GM12878 (cell line): Measurements from ENCODE around the gene DUOXA2. TPM values are rescaled to one million over a fixed set of nuclear protein-coding genes. Genes with fewer than 3 reads are reported as not detected.

Experiments
- ATAC-seq: fragments of 200-7000 bp; cut with Tn5 transposase; 3 replicates; pipeline ENCODE4 v1.9.1; 2020; ENCODE audit warnings: mild to moderate bottlenecking, moderate library complexity
- BruUV-seq: library from RNA; stranded (reverse); fragments of 400-500 nt; replicated peaks from 2 replicates; lab custom pipeline; 2021; lab: Mats Ljungman, UMichigan
- CTCF ChIA-PET: fragments of 300-600 bp; sonication (Branson Sonifier 250); formaldehyde crosslinking; extraction: SDS; loops from one replicate; lab custom pipeline; 2021; ENCODE audit warnings: inconsistent platforms; lab: Yijun Ruan, JAX
- POLR2A ChIA-PET: fragments of 350-600 bp; formaldehyde crosslinking; extraction: SDS; loops from one replicate; lab custom pipeline; 2021; ENCODE audit warnings: inconsistent platforms; lab: Charles Lee
- RAD21 ChIA-PET: fragments of 300-600 bp; sonication (Branson Sonifier 250); formaldehyde crosslinking; loops from one replicate; lab custom pipeline; 2023; ENCODE audit warnings: antibody characterized with exemption; ENCODE audit not compliant: unreplicated experiment; lab: Charles Lee
- SMC1A ChIA-PET: fragments of 300-600 bp; sonication (Branson Sonifier 250); formaldehyde crosslinking; loops from one replicate; lab custom pipeline; 2023; ENCODE audit not compliant: unreplicated experiment, uncharacterized antibody; lab: Charles Lee
- DNase-seq: peaks from one replicate; pipeline ENCODE4 v3.0.0-alpha.2; 2011; ENCODE audit warnings: low read depth, low spot score
- FAIRE-seq: peaks from 3 replicates; lab custom pipeline; 2011; peaks lifted over from hg19 to GRCh38; lab: Jason Lieb, UNC
- H2AFZ ChIP-seq: 2 replicates; pipeline ENCODE4 v1.6.0; 2011; ENCODE audit warnings: low read depth, low read length, control low read depth; ENCODE audit not compliant: control insufficient read depth
- H3K27ac ChIP-seq: 2 replicates; pipeline ENCODE4 v1.5.1; 2011; ENCODE audit warnings: control low read depth; ENCODE audit not compliant: control insufficient read depth, insufficient read depth
- H3K27me3 ChIP-seq, 2 experiments: replicated peaks in 1 of 2; 2 replicates each; pipeline versions ENCODE4 v1.6.0 to v1.6.1; 2011; ENCODE audit warnings: low read length in 1 of 2; ENCODE audit not compliant: control insufficient read depth in 2 of 2, insufficient read depth in 2 of 2
- H3K36me3 ChIP-seq, 2 experiments: 2 replicates each; pipeline ENCODE4 v1.5.1; 2011; ENCODE audit warnings: low read length in 1 of 2; ENCODE audit not compliant: control insufficient read depth in 2 of 2, insufficient read depth in 2 of 2
- H3K4me1 ChIP-seq: 2 replicates; pipeline ENCODE4 v1.6.1; 2011; ENCODE audit warnings: mild to moderate bottlenecking, low read length, moderate library complexity, mixed read lengths; ENCODE audit not compliant: control insufficient read depth, insufficient read depth
- H3K4me2 ChIP-seq: 2 replicates; pipeline ENCODE4 v1.6.0; 2011; ENCODE audit warnings: control low read depth; ENCODE audit not compliant: control insufficient read depth, insufficient read depth
- H3K4me3 ChIP-seq: fragments of 200-600 bp; sonication (generic); 2 replicates; pipeline ENCODE4 v1.5.1; 2016
- H3K79me2 ChIP-seq: 2 replicates; pipeline ENCODE4 v1.6.0; 2011; ENCODE audit warnings: low read length; ENCODE audit not compliant: control insufficient read depth, insufficient read depth
- H3K9ac ChIP-seq: 2 replicates; pipeline ENCODE4 v1.8.0; 2011; ENCODE audit warnings: low read length, control low read depth, mixed read lengths; ENCODE audit not compliant: control insufficient read depth, insufficient read depth
- H3K9me3 ChIP-seq: replicated peaks from 3 replicates; pipeline ENCODE4 v1.5.1; 2011; ENCODE audit warnings: mild to moderate bottlenecking, low read length; ENCODE audit not compliant: control insufficient read depth, insufficient read depth
- H4K20me1 ChIP-seq: 2 replicates; pipeline ENCODE4 v1.6.0; 2011; ENCODE audit not compliant: control insufficient read depth, insufficient read depth
- ELK1 ChIP-seq: IDR thresholded peaks from 2 replicates; pipeline ENCODE4 v1.6.1; 2012; ENCODE audit warnings: low read depth, low read length, improper control_type of control experiment
- FOXK2 ChIP-seq: fragments of 450-650 bp; IDR thresholded peaks from 2 replicates; pipeline ENCODE4 v1.6.1; 2017; ENCODE audit warnings: mild to moderate bottlenecking, moderate library complexity
- RB1 ChIP-seq: fragments of 450-650 bp; formaldehyde crosslinking; IDR thresholded peaks from 2 replicates; pipeline ENCODE4 v1.6.1; 2017; ENCODE audit warnings: mild to moderate bottlenecking, borderline replicate concordance
- RELA ChIP-seq: fragments of 450-650 bp; IDR thresholded peaks from 2 replicates; pipeline ENCODE4 v1.8.0; 2014; ENCODE audit warnings: borderline replicate concordance; ENCODE audit not compliant: partially characterized antibody
- STAT1 ChIP-seq: fragments of 450-650 bp; conservative IDR thresholded peaks from 2 replicates; pipeline ENCODE4 v1.6.1; 2014; ENCODE audit warnings: antibody characterized with exemption, mild to moderate bottlenecking
- STAT3 ChIP-seq: IDR thresholded peaks from 2 replicates; pipeline ENCODE4 v1.6.1; 2011; ENCODE audit warnings: low read depth, low read length, improper control_type of control experiment
- SUPT20H ChIP-seq: IDR thresholded peaks from 2 replicates; pipeline ENCODE4 v1.6.1; 2011; ENCODE audit warnings: low read depth, mild to moderate bottlenecking, low read length, moderate library complexity, borderline replicate concordance; ENCODE audit not compliant: control insufficient read depth
- USF1 ChIP-seq: IDR thresholded peaks from 2 replicates; pipeline ENCODE4 v1.6.1; 2011; ENCODE audit warnings: borderline replicate concordance, low read depth, mild to moderate bottlenecking, moderate library complexity, mixed read lengths, low read length; ENCODE audit not compliant: insufficient read depth; ENCODE audit errors: extremely low read length
- WRNIP1 ChIP-seq: IDR thresholded peaks from 2 replicates; pipeline ENCODE4 v1.6.1; 2011; ENCODE audit warnings: low read depth, low read length, improper control_type of control experiment, borderline replicate concordance
- WGBS: methylation state at CpG from one replicate; pipeline ENCODE4 v1.1.6; 2016; ENCODE audit warnings: low lambda C conversion rate; ENCODE audit not compliant: insufficient replicate concordance, insufficient coverage; ENCODE audit errors: missing lambda C conversion rate; 5-methylcytosine and 5-hydroxymethylcytosine counted together
- in situ Hi-C: fragments of 300-500 bp; cut with MboI; formaldehyde crosslinking; loops from 9 replicates; pipeline ENCODE4 v1.14.3; 2018; ENCODE audit warnings: mixed read lengths
- intact Hi-C: fragments of 100-400 bp; cut with micrococcal nuclease; formaldehyde crosslinking; loops from one replicate; pipeline ENCODE4 v1.14.2; 2022; ENCODE audit not compliant: unreplicated experiment
- polyA plus RNA-seq, 11 experiments: library from polyadenylated mRNA; depleted of rRNA in 4 of 11; unstranded in 6 of 11; stranded (reverse) in 5 of 11; fragments of >200 nt; fragmentation: Nextera tagmentation in 4 of 11; fragmentation: Illumina TruSeq in 1 of 11; extraction: Ambion mirVana in 4 of 11; extraction: Trizol in 1 of 11; gene quantifications; 1 replicate in 1 of 11; 2 replicates in 10 of 11; pipeline versions ENCODE4 v1.2.1 to v1.2.3, GENCODE V29; 2011 to 2016; ENCODE audit warnings: inconsistent platforms in 2 of 11, missing spikeins in 2 of 11, low read depth in 1 of 11
- total RNA-seq, 4 experiments: library from RNA; depleted of rRNA in 3 of 4; stranded (reverse); fragments of >200 nt in 3 of 4; fragmentation: Illumina TruSeq in 1 of 4; extraction: Trizol in 1 of 4; gene quantifications; 2 replicates each; pipeline versions ENCODE4 v1.2.1 to v1.2.3, GENCODE V29; 2013 to 2021
- TF ChIP-seq, protein P1 (sequence below): fragments of 150-350 bp; IDR thresholded peaks from 2 replicates; pipeline ENCODE4 v1.6.1; 2016; ENCODE audit warnings: low read depth, low read length
- TF ChIP-seq, protein P2 (sequence below): fragments of 150-350 bp; IDR thresholded peaks from 2 replicates; pipeline ENCODE4 v1.6.1; 2014; ENCODE audit warnings: mild to moderate bottlenecking, low read depth, low read length

Gene DUOXA2
- total and polyA plus RNA-seq, 10 of the 15 experiments (the other 5 are each of a cell fraction or from before 2014, with no cell fraction given) = not detected

DNA sequence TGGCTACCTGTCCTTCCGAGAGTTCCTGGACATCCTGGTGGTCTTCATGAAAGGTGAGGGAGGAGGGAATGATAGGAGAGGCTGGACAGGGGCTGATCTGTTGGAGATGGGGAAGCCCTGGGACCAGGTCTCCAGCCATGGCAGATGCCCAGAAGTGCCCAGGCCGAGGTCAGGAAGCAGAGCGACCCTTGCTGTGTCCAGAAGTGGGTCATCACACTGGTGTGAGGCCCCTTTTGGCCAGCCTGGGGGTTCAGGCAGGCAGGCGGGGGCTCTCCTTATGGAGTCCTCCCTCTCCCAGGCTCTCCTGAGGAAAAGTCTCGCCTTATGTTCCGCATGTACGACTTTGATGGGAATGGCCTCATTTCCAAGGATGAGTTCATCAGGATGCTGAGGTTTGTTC, 33.5 kb downstream of the DUOXA2 start (continued):
- TF ChIP-seq, protein P1, sequence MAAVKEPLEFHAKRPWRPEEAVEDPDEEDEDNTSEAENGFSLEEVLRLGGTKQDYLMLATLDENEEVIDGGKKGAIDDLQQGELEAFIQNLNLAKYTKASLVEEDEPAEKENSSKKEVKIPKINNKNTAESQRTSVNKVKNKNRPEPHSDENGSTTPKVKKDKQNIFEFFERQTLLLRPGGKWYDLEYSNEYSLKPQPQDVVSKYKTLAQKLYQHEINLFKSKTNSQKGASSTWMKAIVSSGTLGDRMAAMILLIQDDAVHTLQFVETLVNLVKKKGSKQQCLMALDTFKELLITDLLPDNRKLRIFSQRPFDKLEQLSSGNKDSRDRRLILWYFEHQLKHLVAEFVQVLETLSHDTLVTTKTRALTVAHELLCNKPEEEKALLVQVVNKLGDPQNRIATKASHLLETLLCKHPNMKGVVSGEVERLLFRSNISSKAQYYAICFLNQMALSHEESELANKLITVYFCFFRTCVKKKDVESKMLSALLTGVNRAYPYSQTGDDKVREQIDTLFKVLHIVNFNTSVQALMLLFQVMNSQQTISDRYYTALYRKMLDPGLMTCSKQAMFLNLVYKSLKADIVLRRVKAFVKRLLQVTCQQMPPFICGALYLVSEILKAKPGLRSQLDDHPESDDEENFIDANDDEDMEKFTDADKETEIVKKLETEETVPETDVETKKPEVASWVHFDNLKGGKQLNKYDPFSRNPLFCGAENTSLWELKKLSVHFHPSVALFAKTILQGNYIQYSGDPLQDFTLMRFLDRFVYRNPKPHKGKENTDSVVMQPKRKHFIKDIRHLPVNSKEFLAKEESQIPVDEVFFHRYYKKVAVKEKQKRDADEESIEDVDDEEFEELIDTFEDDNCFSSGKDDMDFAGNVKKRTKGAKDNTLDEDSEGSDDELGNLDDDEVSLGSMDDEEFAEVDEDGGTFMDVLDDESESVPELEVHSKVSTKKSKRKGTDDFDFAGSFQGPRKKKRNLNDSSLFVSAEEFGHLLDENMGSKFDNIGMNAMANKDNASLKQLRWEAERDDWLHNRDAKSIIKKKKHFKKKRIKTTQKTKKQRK = no peak
- TF ChIP-seq FOXK2 = no peak

DNA sequence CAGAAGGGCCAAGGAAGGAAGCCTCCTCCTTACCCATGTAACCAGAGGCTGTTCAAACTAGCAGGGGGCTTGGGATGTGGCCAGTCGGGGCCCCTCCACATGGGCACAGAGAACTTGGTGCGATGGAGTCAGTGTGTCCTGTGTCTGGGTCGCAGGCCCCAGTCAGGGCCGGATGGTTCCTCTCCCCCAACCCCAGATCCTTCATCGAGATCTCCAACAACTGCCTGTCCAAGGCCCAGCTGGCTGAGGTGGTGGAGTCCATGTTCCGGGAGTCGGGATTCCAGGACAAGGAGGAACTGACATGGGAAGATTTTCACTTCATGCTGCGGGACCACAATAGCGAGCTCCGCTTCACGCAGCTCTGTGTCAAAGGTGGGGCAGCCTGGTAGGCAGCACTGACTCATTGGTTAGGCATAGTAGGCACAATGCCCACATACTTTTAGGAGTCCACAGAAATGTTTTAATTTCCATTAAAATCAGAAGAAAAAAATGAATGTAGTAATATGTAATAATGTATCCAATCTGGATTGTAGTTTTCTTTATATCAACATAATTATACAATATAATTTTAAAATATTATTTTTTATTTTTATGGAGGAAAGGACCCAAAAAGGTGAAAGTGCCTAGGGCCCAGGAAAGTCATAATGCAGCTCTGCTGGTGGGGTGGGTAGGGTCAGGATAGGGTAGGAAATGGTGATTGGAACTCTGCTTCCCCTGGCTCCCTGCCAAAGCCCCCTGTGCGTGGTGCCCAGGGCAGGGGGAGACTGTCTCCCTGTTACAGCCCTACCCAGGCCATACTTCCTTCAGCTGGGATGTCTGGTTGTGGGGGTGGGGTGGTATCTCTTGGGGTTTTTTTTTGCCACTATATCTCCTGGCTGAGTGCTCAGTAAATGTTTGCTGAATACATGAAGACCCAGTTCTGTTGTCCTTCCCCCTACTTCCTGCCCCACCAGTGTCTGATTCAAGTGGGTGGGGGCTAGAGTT, 34.2 kb downstream of the DUOXA2 start:
- ChIA-PET POLR2A (no interaction called here), CTCF (interaction anchor here (1.2 kb wide), 1 partner anchor 22 kb away, joined by 4 read pairs; no protein-coding TSS in a partner anchor), SMC1A (no interaction called here), RAD21 (no interaction called here)
- whole genome bisulfite sequencing = 75% methylated on average over 12 of the region's 12 CpGs
- Histone ChIP-seq H4K20me1 (no peaks in the 10 kb centered on the region), H3K4me3 (no peak overlapping the region), H3K9me3 (no peaks in the 10 kb centered on the region), H3K9ac (no peak overlapping the region), H3K27ac (no peak overlapping the region), H3K79me2 (no peaks in the 10 kb centered on the region), H3K4me1 (no peaks in the 10 kb centered on the region), H3K27me3 (no peaks in the 10 kb centered on the region), H3K36me3 (no peaks in the 10 kb centered on the region), H2AFZ (no peak overlapping the region), H3K4me2 (no peak overlapping the region)
- in situ Hi-C loops = no loop called here
- intact Hi-C loops = no loop called here
- FAIRE-seq (no peak), ATAC-seq (no peak), DNase-seq (no peak)
- BruUV-seq = no TSS peak
- no peak for TF ChIP-seq ELK1
- TF ChIP-seq STAT3 = no peak
- no peak for TF ChIP-seq WRNIP1
- TF ChIP-seq, protein P2, sequence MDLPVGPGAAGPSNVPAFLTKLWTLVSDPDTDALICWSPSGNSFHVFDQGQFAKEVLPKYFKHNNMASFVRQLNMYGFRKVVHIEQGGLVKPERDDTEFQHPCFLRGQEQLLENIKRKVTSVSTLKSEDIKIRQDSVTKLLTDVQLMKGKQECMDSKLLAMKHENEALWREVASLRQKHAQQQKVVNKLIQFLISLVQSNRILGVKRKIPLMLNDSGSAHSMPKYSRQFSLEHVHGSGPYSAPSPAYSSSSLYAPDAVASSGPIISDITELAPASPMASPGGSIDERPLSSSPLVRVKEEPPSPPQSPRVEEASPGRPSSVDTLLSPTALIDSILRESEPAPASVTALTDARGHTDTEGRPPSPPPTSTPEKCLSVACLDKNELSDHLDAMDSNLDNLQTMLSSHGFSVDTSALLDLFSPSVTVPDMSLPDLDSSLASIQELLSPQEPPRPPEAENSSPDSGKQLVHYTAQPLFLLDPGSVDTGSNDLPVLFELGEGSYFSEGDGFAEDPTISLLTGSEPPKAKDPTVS = no peak
- no peak for TF ChIP-seq RELA
- no peak for TF ChIP-seq STAT1
- TF ChIP-seq SUPT20H = no peak
- no peak for TF ChIP-seq USF1
- no peak for TF ChIP-seq RB1
